ENCODE measurements around the gene DDC.

DDC gene

DNA sequence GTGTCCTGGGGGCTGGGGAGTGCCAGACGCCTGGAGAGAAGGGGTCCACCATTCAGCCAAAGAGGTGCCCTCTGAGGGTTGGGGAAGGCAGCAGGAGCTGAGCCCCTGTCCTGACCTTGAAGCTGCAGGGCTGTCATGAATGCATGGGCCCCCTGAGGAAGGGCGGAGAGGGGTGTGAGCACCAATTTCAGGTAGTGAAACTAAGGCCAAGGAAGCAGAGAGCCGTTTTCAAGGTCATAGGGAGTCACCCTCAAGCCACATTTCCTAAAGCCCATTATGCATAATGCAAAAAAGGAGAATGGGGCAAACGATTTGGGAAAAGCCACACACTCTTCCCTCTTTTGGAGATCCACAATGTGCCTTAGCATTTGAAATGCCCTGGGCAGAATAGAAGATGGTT, 152.2 kb downstream of the DDC start:
- Mint-ChIP-seq H3K4me3 (no peak overlapping the region), H3K4me1 (ENCODE audit: low read depth) (peaks cover 63% of the 10 kb centered on the region), H3K27me3 (no peaks in the 10 kb centered on the region), H3K36me3 (ENCODE audit: low read depth) (no peaks in the 10 kb centered on the region), H3K9me3 (no peaks in the 10 kb centered on the region), H3K27ac (no peak overlapping the region)
- DNase-seq = no peak

DNA sequence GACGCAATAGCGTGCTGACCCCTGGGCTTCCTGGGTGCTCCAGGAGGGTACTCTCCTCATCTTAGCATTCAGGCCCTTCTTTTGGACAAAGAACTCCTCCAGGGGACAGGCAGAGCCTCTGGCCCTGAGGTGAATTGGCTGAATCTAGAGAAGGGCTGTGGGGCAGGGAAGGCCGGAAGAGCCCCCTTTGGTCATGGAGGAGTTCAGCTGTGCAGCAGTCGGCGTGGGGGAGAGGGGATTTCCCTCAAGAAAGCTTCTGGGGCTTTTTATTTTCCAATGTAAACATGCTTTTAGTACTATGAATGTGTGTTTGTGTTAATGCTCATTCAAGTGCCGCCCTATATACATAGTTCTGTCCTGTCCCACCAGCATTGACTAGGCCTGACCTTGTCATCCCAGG, 153.9 kb downstream of the DDC start:
- no peaks in the 10 kb centered on the region for H3K27me3 Mint-ChIP-seq
- peaks cover 66% of the 10 kb centered on the region for H3K4me1 Mint-ChIP-seq (ENCODE audit: low read depth)
- peak overlapping the region; percentile 55 for H3K27ac Mint-ChIP-seq
- no peak overlapping the region for H3K4me3 Mint-ChIP-seq
- no peaks in the 10 kb centered on the region for H3K36me3 Mint-ChIP-seq (ENCODE audit: low read depth)
- no peak for DNase-seq
- H3K9me3 Mint-ChIP-seq = no peaks in the 10 kb centered on the region

DNA sequence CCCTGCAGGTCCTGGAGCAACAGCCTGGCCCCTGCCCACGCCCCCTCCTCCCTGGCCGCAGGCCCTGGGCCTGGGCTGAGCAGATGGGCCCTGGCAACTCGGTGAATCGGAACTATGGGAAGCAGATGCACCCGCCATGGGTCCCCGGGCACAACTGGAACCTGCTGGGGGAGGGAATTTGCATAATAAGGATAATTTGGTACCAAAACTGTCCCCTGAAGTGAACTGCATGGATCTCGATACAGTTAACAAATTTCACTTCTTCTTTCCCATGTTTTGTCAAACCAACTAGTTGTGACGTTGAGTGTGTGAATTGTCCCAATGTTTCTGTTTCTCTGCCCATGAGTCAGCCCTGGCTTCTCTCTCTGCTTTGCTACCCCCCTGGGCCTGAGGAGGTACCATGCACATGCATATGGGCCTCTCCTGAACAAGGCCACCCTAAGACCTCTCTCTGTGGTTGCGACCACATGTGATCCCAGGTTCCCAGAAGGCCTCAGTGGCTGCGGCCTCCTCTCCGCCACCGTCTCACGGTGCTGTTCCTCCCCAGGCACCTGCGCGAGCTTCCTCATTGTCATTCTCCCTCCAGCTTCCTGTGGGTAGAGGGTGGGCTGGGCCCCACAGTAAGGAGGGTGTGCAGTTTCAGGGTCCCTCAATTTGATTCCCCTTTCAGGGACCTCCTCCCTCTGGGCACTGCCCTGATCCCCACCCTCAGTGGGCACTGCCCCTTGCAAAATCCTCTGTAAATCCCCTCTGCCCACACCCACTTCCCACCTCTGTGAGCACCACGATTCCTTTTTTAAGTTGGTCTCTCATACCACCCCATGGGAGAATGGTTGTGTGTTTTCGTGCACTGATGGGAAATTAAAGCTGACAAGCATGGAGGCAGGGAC, 155.1 kb downstream of the DDC start:
- Mint-ChIP-seq H3K27me3 (no peaks in the 10 kb centered on the region), H3K36me3 (ENCODE audit: low read depth) (peaks cover 7% of the 10 kb centered on the region), H3K9me3 (no peaks in the 10 kb centered on the region), H3K27ac (peak overlapping the region; percentile 55), H3K4me3 (peak overlapping the region; percentile 6), H3K4me1 (ENCODE audit: low read depth) (peaks cover 66% of the 10 kb centered on the region)
- no peak for DNase-seq
